ENCODE results near the gene CR1.

Gene CR1

GRCh38 chr1:207626972-207627337 is 131.0 kb downstream of the CR1 start:
- H3K9ac ChIP-seq (ENCODE audit: low read depth, low read length), result no peak overlapping the region
- H3K27me3 ChIP-seq (ENCODE audit: insufficient read depth, low read length, poor library complexity), result peaks cover 2% of the 10 kb centered on the region
- no peaks in the 10 kb centered on the region for H4K20me1 ChIP-seq (ENCODE audit: insufficient read depth, low read length)
- DNase-seq (no peak), ATAC-seq (ENCODE audit: insufficient read depth, low read depth) (no peak)
- H2AFZ ChIP-seq (ENCODE audit: low read depth, low read length), result no peak overlapping the region
- H3K4me1 ChIP-seq (ENCODE audit: insufficient read depth, low read length), result no peaks in the 10 kb centered on the region
- H3K36me3 ChIP-seq (ENCODE audit: insufficient read depth, low read length), result no peaks in the 10 kb centered on the region
- TF ChIP-seq CTCF (IDR thresholded peaks at IDR 0.05; ENCODE audit: borderline replicate concordance, extremely low read depth, low read length, poor library complexity, severe bottlenecking), result no peak
- TF ChIP-seq EZH2 (IDR thresholded peaks at IDR 0.05; ENCODE audit: borderline replicate concordance, low read depth, low read length, severe bottlenecking), result no peak
- H3K4me3 ChIP-seq (ENCODE audit: low read depth in 1 of 2, low read length in 2 of 2), result no peak overlapping the region
- no peak overlapping the region for H3K4me2 ChIP-seq (ENCODE audit: insufficient read depth, low read length)
- no peak overlapping the region for H3K27ac ChIP-seq (ENCODE audit: low read length)
- H3K9me3 ChIP-seq (ENCODE audit: insufficient read depth, low read length, severe bottlenecking), result no peaks in the 10 kb centered on the region
- H3K79me2 ChIP-seq (ENCODE audit: insufficient read depth, low read length), result no peaks in the 10 kb centered on the region

GRCh38 chr1:207627496-207627895 is 131.5 kb downstream of the CR1 start:
- H3K9ac ChIP-seq (ENCODE audit: low read depth, low read length), result no peak overlapping the region
- H2AFZ ChIP-seq (ENCODE audit: low read depth, low read length), result no peak overlapping the region
- H3K9me3 ChIP-seq (ENCODE audit: insufficient read depth, low read length, severe bottlenecking), result no peaks in the 10 kb centered on the region
- peaks cover 2% of the 10 kb centered on the region for H3K27me3 ChIP-seq (ENCODE audit: insufficient read depth, low read length, poor library complexity)
- H3K4me1 ChIP-seq (ENCODE audit: insufficient read depth, low read length), result no peaks in the 10 kb centered on the region
- no peak overlapping the region for H3K4me2 ChIP-seq (ENCODE audit: insufficient read depth, low read length)
- TF ChIP-seq EZH2 (IDR thresholded peaks at IDR 0.05; ENCODE audit: borderline replicate concordance, low read depth, low read length, severe bottlenecking) (no peak), CTCF (IDR thresholded peaks at IDR 0.05; ENCODE audit: borderline replicate concordance, extremely low read depth, low read length, poor library complexity, severe bottlenecking) (no peak)
- no peak overlapping the region for H3K4me3 ChIP-seq (ENCODE audit: low read depth in 1 of 2, low read length in 2 of 2)
- no peaks in the 10 kb centered on the region for H3K36me3 ChIP-seq (ENCODE audit: insufficient read depth, low read length)
- ATAC-seq (ENCODE audit: insufficient read depth, low read depth) (no peak), DNase-seq (no peak)
- H3K79me2 ChIP-seq (ENCODE audit: insufficient read depth, low read length), result no peaks in the 10 kb centered on the region
- no peak overlapping the region for H3K27ac ChIP-seq (ENCODE audit: low read length)
- H4K20me1 ChIP-seq (ENCODE audit: insufficient read depth, low read length), result no peaks in the 10 kb centered on the region

GRCh38 chr1:207628776-207629175 is 132.8 kb downstream of the CR1 start:
- H3K27ac ChIP-seq (ENCODE audit: low read length), result no peak overlapping the region
- H3K4me3 ChIP-seq (ENCODE audit: low read depth in 1 of 2, low read length in 2 of 2), result no peak overlapping the region
- H3K36me3 ChIP-seq (ENCODE audit: insufficient read depth, low read length), result no peaks in the 10 kb centered on the region
- H3K27me3 ChIP-seq (ENCODE audit: insufficient read depth, low read length, poor library complexity), result peaks cover 2% of the 10 kb centered on the region
- H3K9ac ChIP-seq (ENCODE audit: low read depth, low read length), result no peak overlapping the region
- no peak overlapping the region for H2AFZ ChIP-seq (ENCODE audit: low read depth, low read length)
- TF ChIP-seq CTCF (IDR thresholded peaks at IDR 0.05; ENCODE audit: borderline replicate concordance, extremely low read depth, low read length, poor library complexity, severe bottlenecking) (no peak), EZH2 (IDR thresholded peaks at IDR 0.05; ENCODE audit: borderline replicate concordance, low read depth, low read length, severe bottlenecking) (no peak)
- no peaks in the 10 kb centered on the region for H3K4me1 ChIP-seq (ENCODE audit: insufficient read depth, low read length)
- H3K4me2 ChIP-seq (ENCODE audit: insufficient read depth, low read length), result no peak overlapping the region
- no peaks in the 10 kb centered on the region for H3K79me2 ChIP-seq (ENCODE audit: insufficient read depth, low read length)
- no peaks in the 10 kb centered on the region for H3K9me3 ChIP-seq (ENCODE audit: insufficient read depth, low read length, severe bottlenecking)
- DNase-seq (no peak), ATAC-seq (ENCODE audit: insufficient read depth, low read depth) (no peak)
- H4K20me1 ChIP-seq (ENCODE audit: insufficient read depth, low read length), result no peaks in the 10 kb centered on the region

GRCh38 chr1:207631137-207631536 is 135.2 kb downstream of the CR1 start:
- Histone ChIP-seq H3K79me2 (ENCODE audit: insufficient read depth, low read length) (no peaks in the 10 kb centered on the region), H3K4me2 (ENCODE audit: insufficient read depth, low read length) (no peak overlapping the region)

More at GRCh38 chr1:207631137-207631536, 135.2 kb downstream of the CR1 start:
- Histone ChIP-seq H3K4me3 (ENCODE audit: low read depth in 1 of 2, low read length in 2 of 2) (no peak overlapping the region), H3K36me3 (ENCODE audit: insufficient read depth, low read length) (no peaks in the 10 kb centered on the region), H2AFZ (ENCODE audit: low read depth, low read length) (no peak overlapping the region), H3K27me3 (ENCODE audit: insufficient read depth, low read length, poor library complexity) (peaks cover 2% of the 10 kb centered on the region), H3K9me3 (ENCODE audit: insufficient read depth, low read length, severe bottlenecking) (no peaks in the 10 kb centered on the region), H4K20me1 (ENCODE audit: insufficient read depth, low read length) (no peaks in the 10 kb centered on the region), H3K9ac (ENCODE audit: low read depth, low read length) (no peak overlapping the region), H3K4me1 (ENCODE audit: insufficient read depth, low read length) (no peaks in the 10 kb centered on the region), H3K27ac (ENCODE audit: low read length) (no peak overlapping the region)
- no peak for TF ChIP-seq EZH2 (IDR thresholded peaks at IDR 0.05; ENCODE audit: borderline replicate concordance, low read depth, low read length, severe bottlenecking)
- TF ChIP-seq CTCF (IDR thresholded peaks at IDR 0.05; ENCODE audit: borderline replicate concordance, extremely low read depth, low read length, poor library complexity, severe bottlenecking), result no peak
- DNase-seq (no peak), ATAC-seq (ENCODE audit: insufficient read depth, low read depth) (no peak)
